ENCODE measurements around the gene TAOK1.

Gene TAOK1

GRCh38 chr17:29368926-29369325, 21.2 kb upstream of the TAOK1 start:
- TF ChIP-seq CTCF (IDR thresholded peaks at IDR 0.05; ENCODE audit: insufficient read depth, low read length, poor library complexity, severe bottlenecking): no peak
- Histone ChIP-seq H3K36me3 (ENCODE audit: control insufficient read depth, insufficient read depth, low read length) (no peaks in the 10 kb centered on the region), H3K4me3 (replicated peaks; ENCODE audit: low read depth, low read length) (no peak overlapping the region), H3K27me3 (replicated peaks; ENCODE audit: control insufficient read depth, insufficient read depth, low read length) (no peaks in the 10 kb centered on the region)
- no peak for DNase-seq (ENCODE audit: extremely low read depth, insufficient read length)

GRCh38 chr17:29369831-29370735, 20.1 kb upstream of the TAOK1 start:
- H3K4me3 ChIP-seq (replicated peaks; ENCODE audit: low read depth, low read length): no peak overlapping the region
- H3K36me3 ChIP-seq (ENCODE audit: control insufficient read depth, insufficient read depth, low read length): no peaks in the 10 kb centered on the region
- H3K27me3 ChIP-seq (replicated peaks; ENCODE audit: control insufficient read depth, insufficient read depth, low read length): no peaks in the 10 kb centered on the region
- peak; percentile 70 for TF ChIP-seq CTCF (IDR thresholded peaks at IDR 0.05; ENCODE audit: insufficient read depth, low read length, poor library complexity, severe bottlenecking)
- DNase-seq (ENCODE audit: extremely low read depth, insufficient read length): peak; percentile 29

GRCh38 chr17:29376667-29377270, 13.4 kb upstream of the TAOK1 start:
- H3K36me3 ChIP-seq (ENCODE audit: control insufficient read depth, insufficient read depth, low read length): no peaks in the 10 kb centered on the region
- H3K27me3 ChIP-seq (replicated peaks; ENCODE audit: control insufficient read depth, insufficient read depth, low read length): no peaks in the 10 kb centered on the region
- no peak for DNase-seq (ENCODE audit: extremely low read depth, insufficient read length)
- no peak for TF ChIP-seq CTCF (IDR thresholded peaks at IDR 0.05; ENCODE audit: insufficient read depth, low read length, poor library complexity, severe bottlenecking)
- H3K4me3 ChIP-seq (replicated peaks; ENCODE audit: low read depth, low read length): no peak overlapping the region

- TF ChIP-seq CTCF (IDR thresholded peaks at IDR 0.05; ENCODE audit: insufficient read depth, low read length, poor library complexity, severe bottlenecking): no peak
- Histone ChIP-seq H3K27me3 (replicated peaks; ENCODE audit: control insufficient read depth, insufficient read depth, low read length) (no peaks in the 10 kb centered on the region), H3K36me3 (ENCODE audit: control insufficient read depth, insufficient read depth, low read length) (no peaks in the 10 kb centered on the region), H3K4me3 (replicated peaks; ENCODE audit: low read depth, low read length) (no peak overlapping the region)
- DNase-seq (ENCODE audit: extremely low read depth, insufficient read length): no peak
Measured at GRCh38 chr17:29378500-29378899, 11.7 kb upstream of the TAOK1 start.

GRCh38 chr17:29379084-29379991, 10.8 kb upstream of the TAOK1 start:
- no peak for DNase-seq (ENCODE audit: extremely low read depth, insufficient read length)
- no peak overlapping the region for H3K4me3 ChIP-seq (replicated peaks; ENCODE audit: low read depth, low read length)

More at GRCh38 chr17:29379084-29379991, 10.8 kb upstream of the TAOK1 start:
- no peak for TF ChIP-seq CTCF (IDR thresholded peaks at IDR 0.05; ENCODE audit: insufficient read depth, low read length, poor library complexity, severe bottlenecking)
- Histone ChIP-seq H3K27me3 (replicated peaks; ENCODE audit: control insufficient read depth, insufficient read depth, low read length) (no peaks in the 10 kb centered on the region), H3K36me3 (ENCODE audit: control insufficient read depth, insufficient read depth, low read length) (no peaks in the 10 kb centered on the region)

Data from GM06990 (cell line).